Inflammatory macrophage (primary cell): ENCODE data around the gene CLIC4.
"Not testable (repeated sequence)": the region's sequence is repeated elsewhere in the genome, so short reads cannot be mapped to it uniquely, and the experiment has no call there.

ENCODE experiments used
- DNase-seq, 2 donors: peaks; one replicate each; pipeline ENCODE4 v3.0.0-alpha.2; 2020 to 2022

The CLIC4 gene

GRCh38 chr1:24878775-24879742 lies 133.8 kb downstream of the CLIC4 start:
- no peak for DNase-seq

DNA sequence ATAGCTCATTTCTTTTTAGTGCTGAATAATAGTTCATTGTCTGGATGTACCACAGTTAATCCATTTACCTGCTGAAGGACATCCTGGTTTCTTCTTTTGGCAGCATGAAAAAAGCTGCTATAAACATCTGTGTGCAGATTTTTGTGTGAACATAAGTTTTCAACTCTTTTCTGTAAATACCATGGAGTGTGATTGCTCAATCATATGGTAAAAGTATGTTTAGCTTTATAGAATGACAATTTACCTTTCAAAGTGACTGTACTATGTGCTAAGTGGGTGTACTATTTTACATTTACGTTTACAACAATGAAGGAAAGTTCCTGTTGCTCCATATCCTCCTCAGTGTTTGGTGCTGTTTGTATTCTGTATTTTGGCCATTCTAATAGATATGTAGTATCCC lies 135.8 kb downstream of the CLIC4 start:
- no peak for DNase-seq

GRCh38 chr1:24884751-24885150 lies 139.5 kb downstream of the CLIC4 start:
- no peak for DNase-seq

DNA sequence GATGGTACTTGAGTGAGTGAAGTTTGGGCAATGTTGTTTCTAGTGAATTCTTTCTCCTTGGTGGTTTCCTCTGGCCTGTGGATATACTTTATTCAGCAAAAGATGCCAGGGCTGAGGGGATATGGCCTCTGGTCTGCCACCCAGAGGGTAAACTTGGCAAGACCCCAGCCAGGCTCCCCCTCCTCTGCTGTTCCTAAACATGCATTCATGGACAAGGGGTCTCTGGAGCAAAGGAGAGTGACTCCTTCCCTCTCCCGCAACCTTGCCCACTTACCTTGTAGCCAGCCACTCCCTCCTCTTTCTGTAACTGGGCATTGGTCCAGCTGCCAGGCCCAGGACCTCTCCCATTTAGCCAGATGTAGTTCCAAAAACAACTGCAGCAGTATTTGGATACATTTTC lies 141.0 kb downstream of the CLIC4 start:
- no peak for DNase-seq

- DNase-seq = no peak
These were observed 143.1 kb downstream of the CLIC4 start for GRCh38 chr1:24888061-24888970.

DNA sequence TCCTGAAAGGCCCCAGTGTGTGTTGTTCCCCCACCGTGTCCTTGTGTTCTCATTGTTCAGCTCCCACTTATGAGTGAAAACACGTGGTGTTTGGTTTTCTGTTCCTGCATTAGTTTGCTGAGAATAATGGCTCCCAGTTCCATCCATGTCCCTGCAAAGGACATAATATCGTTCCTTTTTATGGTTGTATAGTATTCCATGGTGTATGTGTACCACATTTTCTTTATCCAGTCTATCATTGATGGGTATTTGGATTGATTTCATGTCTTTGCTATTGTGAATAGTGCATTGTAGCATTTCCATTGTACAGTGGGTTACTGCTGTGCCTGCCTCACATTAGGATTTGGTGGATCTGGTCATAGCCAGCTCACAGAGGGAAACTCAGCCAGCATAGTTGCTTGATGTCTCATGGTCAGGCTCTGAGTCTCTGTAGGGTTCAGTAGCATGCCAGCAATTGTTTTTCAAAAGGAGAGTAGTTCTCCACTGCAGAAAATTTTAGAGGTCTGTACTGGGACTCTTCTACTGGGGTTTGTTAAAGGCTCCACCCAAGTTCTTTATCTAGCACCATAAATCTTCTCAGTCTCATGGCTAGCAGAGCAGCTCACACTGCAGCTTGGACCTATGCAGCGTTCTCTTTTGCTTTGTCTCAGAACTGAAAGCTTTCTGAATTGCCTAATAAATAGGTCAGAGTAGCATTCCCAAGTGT lies 143.9 kb downstream of the CLIC4 start:
- no peak for DNase-seq

GRCh38 chr1:24890887-24891286 lies 145.6 kb downstream of the CLIC4 start:
- DNase-seq = no peak

DNA sequence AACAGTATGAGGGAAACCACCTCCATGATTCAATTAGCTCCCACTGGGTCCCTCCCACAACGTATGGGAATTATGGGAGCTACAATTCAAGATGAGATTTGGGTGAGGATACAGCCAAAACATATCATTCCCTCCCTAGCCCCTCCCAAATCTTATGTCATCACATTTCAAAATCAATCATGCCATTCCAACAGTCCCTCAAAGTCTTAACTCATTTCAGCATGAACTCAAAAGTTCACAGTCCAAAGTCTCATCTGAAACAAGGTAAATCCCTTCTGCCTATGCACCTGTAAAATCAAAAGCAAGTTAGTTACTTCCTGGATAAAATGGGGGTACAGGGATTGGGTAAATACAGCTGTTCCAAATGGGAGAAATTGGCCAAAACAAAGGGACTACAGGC lies 146.1 kb downstream of the CLIC4 start:
- not testable (repeated sequence) for DNase-seq

DNA sequence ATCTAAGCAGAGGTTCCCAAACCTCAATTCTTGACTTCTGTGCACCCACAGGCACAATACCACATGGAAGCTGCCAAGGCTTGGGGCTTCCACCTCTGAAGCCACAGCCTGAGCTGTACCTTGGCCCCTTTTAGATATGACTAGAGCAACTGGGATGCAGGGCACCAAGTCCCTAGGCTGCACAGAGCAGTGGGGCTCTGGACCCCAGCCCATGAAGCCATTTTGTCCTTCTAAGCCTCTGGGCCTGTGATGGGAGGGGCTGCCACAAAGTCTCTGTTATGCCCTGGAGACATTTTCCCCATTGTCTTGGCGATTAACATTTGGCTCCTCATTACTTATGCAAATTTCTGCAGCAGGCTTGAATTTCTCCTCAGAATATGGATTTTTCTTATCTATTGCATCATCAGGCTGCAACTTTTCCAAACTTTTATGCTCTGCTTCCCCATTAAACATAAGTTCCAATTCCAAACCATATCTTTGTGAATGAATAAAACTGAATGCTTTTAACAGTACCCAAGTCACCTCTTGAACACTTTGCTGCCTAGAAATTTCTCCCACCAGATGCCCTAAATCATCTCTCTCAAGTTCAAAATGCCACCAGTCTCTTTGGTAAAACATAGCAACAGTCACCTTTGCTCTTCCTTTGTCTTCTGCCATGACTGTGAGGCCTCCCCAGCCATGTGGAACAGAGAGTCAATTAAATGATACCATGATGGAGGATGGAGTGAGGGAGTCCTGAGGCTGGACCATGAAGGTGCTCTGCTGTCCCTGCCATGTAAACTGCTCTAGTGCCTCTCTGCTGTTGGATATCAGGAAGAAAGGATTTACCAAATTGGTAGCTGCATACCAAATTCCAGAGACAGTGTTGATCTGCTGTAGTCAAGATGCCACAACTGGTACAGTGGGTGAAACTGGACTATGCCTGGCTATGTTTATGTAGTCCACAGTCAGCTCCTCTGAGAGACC lies 147.2 kb downstream of the CLIC4 start:
- no peak for DNase-seq

- DNase-seq = no peak
These were observed 148.2 kb downstream of the CLIC4 start for GRCh38 chr1:24893431-24893830.
